HepG2 (cell line): ENCODE data around the gene TPX2. TPM values are rescaled to one million over a fixed set of nuclear protein-coding genes. Genes with fewer than 3 reads are reported as not detected.

Source experiments
- ATAC-seq: fragments of 200-7000 bp; cut with Tn5 transposase; 3 replicates; pipeline ENCODE4 v1.9.1; 2020; ENCODE audit warnings: mild to moderate bottlenecking, moderate library complexity
- BruUV-seq: library from RNA; stranded (reverse); fragments of 400-500 nt; replicated peaks from 2 replicates; lab custom pipeline; 2021; lab: Mats Ljungman, UMichigan
- CTCF ChIA-PET: fragments of 300-600 bp; formaldehyde crosslinking; extraction: SDS; loops from one replicate; lab custom pipeline; 2021; ENCODE audit warnings: low total read pairs, inconsistent platforms, low intra/inter-chr PET ratio; lab: Yijun Ruan, JAX
- POLR2A ChIA-PET: fragments of 350-600 bp; sonication (Branson Sonifier 250); formaldehyde crosslinking; loops from one replicate; lab custom pipeline; 2020; ENCODE audit warnings: antibody characterized with exemption, inconsistent platforms; lab: Yijun Ruan, JAX
- DNase-seq: peaks from one replicate; pipeline ENCODE4 v3.0.0-alpha.2; 2015; ENCODE audit warnings: low spot score
- FAIRE-seq: peaks from 3 replicates; lab custom pipeline; 2011; peaks lifted over from hg19 to GRCh38; lab: Jason Lieb, UNC
- H2AFZ ChIP-seq: one replicate; pipeline ENCODE4 v1.6.1; 2011; ENCODE audit warnings: low read length, inconsistent platforms
- H3K27ac ChIP-seq: fragments of 300-600 bp; 3 replicates; pipeline ENCODE4 v1.8.0; 2011; ENCODE audit warnings: mixed run types, mild to moderate bottlenecking, mixed read lengths, low read length, inconsistent platforms; ENCODE audit not compliant: insufficient read depth; ENCODE audit errors: extremely low read length
- H3K27me3 ChIP-seq, 2 experiments: fragments of 200-600 bp in 1 of 2; 2 replicates in 1 of 2; 3 replicates in 1 of 2; pipeline versions ENCODE4 v1.6.0 to v1.8.0; 2011; ENCODE audit warnings: low read length in 2 of 2, mild to moderate bottlenecking in 2 of 2, moderate library complexity in 2 of 2, inconsistent platforms in 1 of 2; ENCODE audit not compliant: insufficient read depth in 2 of 2, control insufficient read depth in 1 of 2
- H3K36me3 ChIP-seq, 2 experiments: fragments of 200-600 bp in 1 of 2; replicated peaks in 1 of 2; 2 replicates in 1 of 2; 3 replicates in 1 of 2; pipeline versions ENCODE4 v1.5.1 to v1.8.0; 2011; ENCODE audit warnings: low read length in 2 of 2, inconsistent platforms in 1 of 2; ENCODE audit not compliant: insufficient read depth in 2 of 2, control insufficient read depth in 1 of 2
- H3K4me1 ChIP-seq: 2 replicates; pipeline ENCODE4 v1.5.1; 2012; ENCODE audit warnings: low read length, inconsistent platforms; ENCODE audit not compliant: insufficient read depth
- H3K4me2 ChIP-seq: 2 replicates; pipeline ENCODE4 v1.6.0; 2011; ENCODE audit warnings: low read depth, low read length, inconsistent platforms
- H3K4me3 ChIP-seq, 3 experiments: fragments of 200-600 bp in 1 of 3; sonication (generic), shearing (Covaris generic) in 1 of 3; replicated peaks in 1 of 3; 2 replicates each; pipeline ENCODE4 v1.5.1; 2011 to 2016; ENCODE audit warnings: low read length in 3 of 3, inconsistent platforms in 2 of 3, low read depth in 2 of 3, mild to moderate bottlenecking in 2 of 3, control low read depth in 1 of 3, mixed read lengths in 1 of 3; ENCODE audit not compliant: insufficient read depth in 1 of 3
- H3K79me2 ChIP-seq: one replicate; pipeline ENCODE4 v1.6.1; 2011; ENCODE audit warnings: low read length, inconsistent platforms; ENCODE audit not compliant: insufficient read depth
- H3K9ac ChIP-seq: 2 replicates; pipeline ENCODE4 v1.6.0; 2011; ENCODE audit warnings: mild to moderate bottlenecking, low read depth, low read length, inconsistent platforms; ENCODE audit not compliant: insufficient read depth
- H3K9me3 ChIP-seq: 2 replicates; pipeline ENCODE4 v1.5.1; 2012; ENCODE audit warnings: mild to moderate bottlenecking, low read length
- H4K20me1 ChIP-seq: 2 replicates; pipeline ENCODE4 v1.6.0; 2011; ENCODE audit warnings: inconsistent platforms, mild to moderate bottlenecking, low read length, moderate library complexity; ENCODE audit not compliant: insufficient read depth
- ETV5 ChIP-seq: IDR thresholded peaks from 2 replicates; pipeline ENCODE4 v1.6.1; 2018; ENCODE audit warnings: missing biosample characterization, missing genetic modification reagents, inconsistent platforms, borderline replicate concordance
- FOXA1 ChIP-seq, 2 experiments: fragments of 450-650 bp in 1 of 2; sonication (generic) in 1 of 2; formaldehyde crosslinking in 1 of 2; IDR thresholded peaks; 2 replicates each; pipeline versions ENCODE4 v1.4.0 to v1.6.1; 2016 to 2020; ENCODE audit warnings: missing genetic modification reagents in 1 of 2
- GATAD1 ChIP-seq: IDR thresholded peaks from 2 replicates; pipeline ENCODE4 v1.6.1; 2016; ENCODE audit warnings: missing genetic modification reagents, missing compliant biosample characterization
- HMGA1 ChIP-seq: sonication (generic); formaldehyde crosslinking; conservative IDR thresholded peaks from 2 replicates; pipeline ENCODE4 v1.4.0; 2020; ENCODE audit warnings: missing genetic modification reagents
- HOXA3 ChIP-seq: sonication (generic); formaldehyde crosslinking; IDR thresholded peaks from 2 replicates; pipeline ENCODE4 v1.5.0; 2020; ENCODE audit warnings: missing genetic modification reagents
- IKZF1 ChIP-seq: fragments of 450-650 bp; IDR thresholded peaks from 2 replicates; pipeline ENCODE4 v1.7.1; 2016
- KAT7 ChIP-seq: IDR thresholded peaks from 2 replicates; pipeline ENCODE4 v1.6.1; 2018; ENCODE audit warnings: borderline replicate concordance, missing compliant biosample characterization
- NFIB ChIP-seq: sonication (generic); formaldehyde crosslinking; IDR thresholded peaks from 2 replicates; pipeline ENCODE4 v1.9.0; 2021; ENCODE audit warnings: missing genetic modification reagents, mild to moderate bottlenecking, borderline replicate concordance
- RARG ChIP-seq: sonication (generic); formaldehyde crosslinking; IDR thresholded peaks from 2 replicates; pipeline ENCODE4 v1.4.0; 2020; ENCODE audit warnings: low read depth, mild to moderate bottlenecking, missing genetic modification reagents
- ZNF235 ChIP-seq: sonication (generic); formaldehyde crosslinking; IDR thresholded peaks from 2 replicates; pipeline ENCODE4 v1.8.1; 2023; ENCODE audit warnings: mild to moderate bottlenecking, missing genetic modification reagents, borderline replicate concordance
- ZNF446 ChIP-seq: sonication (generic); formaldehyde crosslinking; IDR thresholded peaks from 2 replicates; pipeline ENCODE4 v1.5.0; 2020; ENCODE audit warnings: mild to moderate bottlenecking, missing genetic modification reagents
- ZNF816 ChIP-seq: sonication (generic); formaldehyde crosslinking; IDR thresholded peaks from 2 replicates; pipeline ENCODE4 v1.8.0; 2022; ENCODE audit warnings: missing genetic modification reagents, mild to moderate bottlenecking, borderline replicate concordance
- WGBS: methylation state at CpG from one replicate; pipeline ENCODE4 v1.1.6; 2017; ENCODE audit warnings: low lambda C conversion rate; 5-methylcytosine and 5-hydroxymethylcytosine counted together
- in situ Hi-C: cut with HindIII; loops from 2 replicates; pipeline ENCODE4 v1.10.0; 2017; ENCODE audit warnings: low pct_unique_long_range_greater_than_20kb; ENCODE audit not compliant: extremely low pct_ligation_motif_present
- intact Hi-C: fragments of 100-400 bp; cut with micrococcal nuclease; formaldehyde crosslinking; loops from one replicate; pipeline ENCODE4 v1.10.0; 2022; ENCODE audit not compliant: unreplicated experiment
- polyA plus RNA-seq, 8 experiments: library from polyadenylated mRNA; depleted of rRNA in 3 of 8; stranded (reverse) in 7 of 8; unstranded in 1 of 8; fragments of >200 nt; fragmentation: Illumina TruSeq in 4 of 8; extraction: Trizol in 4 of 8; gene quantifications; 2 replicates each; pipeline versions ENCODE4 v1.2.1 to v1.2.3, GENCODE V29; 2011 to 2016; ENCODE audit warnings: low read depth in 4 of 8, missing spikeins in 1 of 8, mixed read lengths in 1 of 8; ENCODE audit not compliant: insufficient read depth in 1 of 8
- total RNA-seq, 5 experiments: library from RNA; depleted of rRNA; stranded (reverse); fragments of >200 nt; fragmentation: Illumina TruSeq; extraction: Trizol; gene quantifications; 2 replicates each; pipeline ENCODE4 v1.2.3, GENCODE V29; 2016; ENCODE audit warnings: low read depth in 1 of 5
- TF ChIP-seq, protein P1 (sequence below): sonication (generic); formaldehyde crosslinking; IDR thresholded peaks from 2 replicates; pipeline ENCODE4 v1.9.0; 2021; ENCODE audit warnings: missing genetic modification reagents, mild to moderate bottlenecking, borderline replicate concordance
- TF ChIP-seq, protein P2 (sequence below): sonication (generic); formaldehyde crosslinking; IDR thresholded peaks from 2 replicates; pipeline ENCODE4 v1.4.0; 2020; ENCODE audit warnings: missing genetic modification reagents
- TF ChIP-seq, protein P3 (sequence below): sonication (generic); formaldehyde crosslinking; IDR thresholded peaks from 2 replicates; pipeline ENCODE4 v1.5.1; 2020; ENCODE audit warnings: missing genetic modification reagents, mild to moderate bottlenecking, borderline replicate concordance
- TF ChIP-seq, protein P4 (sequence below): IDR thresholded peaks from 2 replicates; pipeline ENCODE4 v1.6.1; 2016; ENCODE audit warnings: missing compliant biosample characterization, missing genetic modification reagents, borderline replicate concordance
- TF ChIP-seq, protein P5 (sequence below): sonication (generic); formaldehyde crosslinking; conservative IDR thresholded peaks from 2 replicates; pipeline ENCODE4 v1.4.0; 2020; ENCODE audit warnings: missing genetic modification reagents

TPX2 gene
- total and polyA plus RNA-seq, 2 of the 13 experiments (the other 11 are each of a cell fraction or from before 2014, with no cell fraction given) = 34.3 to 124 TPM

DNA sequence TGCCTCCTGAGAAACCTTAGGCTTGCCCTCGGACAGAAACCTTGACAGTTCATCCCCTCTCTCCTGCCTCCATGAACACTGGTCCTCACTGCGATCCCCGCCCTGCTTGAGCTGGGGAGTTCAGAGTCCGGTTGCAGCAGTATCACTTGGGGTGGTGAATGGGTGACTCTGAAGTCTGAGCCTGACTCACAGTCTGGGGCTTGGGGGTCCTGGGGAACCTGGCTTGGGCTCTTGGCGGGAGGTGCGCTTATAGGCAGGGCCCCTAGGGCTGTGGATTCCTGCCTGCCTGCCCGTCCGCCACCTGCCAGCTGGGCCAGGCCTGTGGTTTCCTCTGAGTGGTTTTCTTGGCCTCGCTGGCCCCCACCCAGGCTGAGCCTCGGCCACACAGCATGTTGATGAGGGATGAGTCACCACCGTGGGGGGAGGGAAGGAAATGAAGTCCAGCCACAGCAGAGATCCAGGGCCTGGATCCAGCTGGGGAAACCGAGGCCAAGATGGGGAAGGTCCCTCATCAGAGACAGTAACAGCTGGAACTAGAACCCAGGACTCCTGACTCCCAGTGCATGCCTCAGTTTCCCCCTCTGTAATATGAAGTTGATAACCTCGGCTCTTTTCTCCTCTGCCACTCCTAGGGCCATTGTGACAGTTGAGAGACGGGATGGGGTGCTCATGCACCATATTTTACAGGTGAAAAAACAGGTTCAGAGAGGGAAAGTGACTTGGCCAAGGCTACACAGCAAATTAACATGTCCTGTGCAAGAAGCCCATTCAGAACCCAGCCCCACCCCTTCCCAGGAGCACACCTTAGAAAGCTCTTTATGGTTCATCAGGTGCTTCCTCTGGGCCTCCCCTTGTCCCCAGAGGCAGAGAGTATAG, 97.1 kb downstream of the TPX2 start:
- DNase-seq (peak; percentile 59), ATAC-seq (peak; percentile 62), FAIRE-seq (peak; percentile 81)
- H4K20me1 ChIP-seq = no peaks in the 10 kb centered on the region
- peak overlapping the region in 2 of 3 experiments; percentile 3 to 55; a peak in 2 of 6 replicates for H3K4me3 ChIP-seq
- peaks cover 31% of the 10 kb centered on the region for H3K4me1 ChIP-seq
- peak overlapping the region; percentile 61 for H3K4me2 ChIP-seq
- H3K79me2 ChIP-seq = no peaks in the 10 kb centered on the region
- peak overlapping the region; percentile 9 for H2AFZ ChIP-seq
- H3K36me3 ChIP-seq = no peaks in the 10 kb centered on the region
- in situ Hi-C loops = no loop called here
- no peak overlapping the region for H3K27ac ChIP-seq
- peaks cover 9 to 13% of the 10 kb centered on the region in 2 experiments; a peak in 3 of 5 replicates for H3K27me3 ChIP-seq
- no peak overlapping the region for H3K9ac ChIP-seq
- 9% methylated on average over 14 of the region's 14 CpGs for WGBS
- intact Hi-C loops = no loop called here
- H3K9me3 ChIP-seq = no peaks in the 10 kb centered on the region
- POLR2A ChIA-PET = interaction anchor here (1.1 to 1.2 kb wide), 2 partner anchors 10 to 25 kb away, joined by 3 to 4 read pairs; no protein-coding TSS in a partner anchor
- BruUV-seq = no TSS peak
- CTCF ChIA-PET = no interaction called here
- TF ChIP-seq RARG (CRISPR knock-in tag) (no peak), IKZF1 (no peak), FOXA1 (IDR thresholded peaks at IDR 0.05) (no peak), FOXA1 (CRISPR knock-in tag; IDR thresholded peaks at IDR 0.05) (peak; percentile 37), HOXA3 (CRISPR knock-in tag) (no peak), ZNF446 (no peak), GATAD1 (CRISPR knock-in tag) (peak; percentile 14; the same call in 1 of the 2 replicates), KAT7 (CRISPR knock-in tag) (no peak), ZNF816 (no peak), ZNF235 (CRISPR knock-in tag) (no peak), ETV5 (CRISPR knock-in tag) (no peak; the same call in 1 of the 2 replicates), NFIB (CRISPR knock-in tag) (no peak), HMGA1 (CRISPR knock-in tag) (no peak)
- TF ChIP-seq, protein P1, sequence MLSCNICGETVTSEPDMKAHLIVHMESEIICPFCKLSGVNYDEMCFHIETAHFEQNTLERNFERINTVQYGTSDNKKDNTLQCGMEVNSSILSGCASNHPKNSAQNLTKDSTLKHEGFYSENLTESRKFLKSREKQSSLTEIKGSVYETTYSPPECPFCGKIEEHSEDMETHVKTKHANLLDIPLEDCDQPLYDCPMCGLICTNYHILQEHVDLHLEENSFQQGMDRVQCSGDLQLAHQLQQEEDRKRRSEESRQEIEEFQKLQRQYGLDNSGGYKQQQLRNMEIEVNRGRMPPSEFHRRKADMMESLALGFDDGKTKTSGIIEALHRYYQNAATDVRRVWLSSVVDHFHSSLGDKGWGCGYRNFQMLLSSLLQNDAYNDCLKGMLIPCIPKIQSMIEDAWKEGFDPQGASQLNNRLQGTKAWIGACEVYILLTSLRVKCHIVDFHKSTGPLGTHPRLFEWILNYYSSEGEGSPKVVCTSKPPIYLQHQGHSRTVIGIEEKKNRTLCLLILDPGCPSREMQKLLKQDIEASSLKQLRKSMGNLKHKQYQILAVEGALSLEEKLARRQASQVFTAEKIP = no peak
- TF ChIP-seq, protein P2, sequence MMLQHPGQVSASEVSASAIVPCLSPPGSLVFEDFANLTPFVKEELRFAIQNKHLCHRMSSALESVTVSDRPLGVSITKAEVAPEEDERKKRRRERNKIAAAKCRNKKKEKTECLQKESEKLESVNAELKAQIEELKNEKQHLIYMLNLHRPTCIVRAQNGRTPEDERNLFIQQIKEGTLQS (CRISPR knock-in tag) = peak; percentile 96
- TF ChIP-seq, protein P3, sequence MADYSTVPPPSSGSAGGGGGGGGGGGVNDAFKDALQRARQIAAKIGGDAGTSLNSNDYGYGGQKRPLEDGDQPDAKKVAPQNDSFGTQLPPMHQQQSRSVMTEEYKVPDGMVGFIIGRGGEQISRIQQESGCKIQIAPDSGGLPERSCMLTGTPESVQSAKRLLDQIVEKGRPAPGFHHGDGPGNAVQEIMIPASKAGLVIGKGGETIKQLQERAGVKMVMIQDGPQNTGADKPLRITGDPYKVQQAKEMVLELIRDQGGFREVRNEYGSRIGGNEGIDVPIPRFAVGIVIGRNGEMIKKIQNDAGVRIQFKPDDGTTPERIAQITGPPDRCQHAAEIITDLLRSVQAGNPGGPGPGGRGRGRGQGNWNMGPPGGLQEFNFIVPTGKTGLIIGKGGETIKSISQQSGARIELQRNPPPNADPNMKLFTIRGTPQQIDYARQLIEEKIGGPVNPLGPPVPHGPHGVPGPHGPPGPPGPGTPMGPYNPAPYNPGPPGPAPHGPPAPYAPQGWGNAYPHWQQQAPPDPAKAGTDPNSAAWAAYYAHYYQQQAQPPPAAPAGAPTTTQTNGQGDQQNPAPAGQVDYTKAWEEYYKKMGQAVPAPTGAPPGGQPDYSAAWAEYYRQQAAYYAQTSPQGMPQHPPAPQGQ = no peak
- TF ChIP-seq, protein P4, sequence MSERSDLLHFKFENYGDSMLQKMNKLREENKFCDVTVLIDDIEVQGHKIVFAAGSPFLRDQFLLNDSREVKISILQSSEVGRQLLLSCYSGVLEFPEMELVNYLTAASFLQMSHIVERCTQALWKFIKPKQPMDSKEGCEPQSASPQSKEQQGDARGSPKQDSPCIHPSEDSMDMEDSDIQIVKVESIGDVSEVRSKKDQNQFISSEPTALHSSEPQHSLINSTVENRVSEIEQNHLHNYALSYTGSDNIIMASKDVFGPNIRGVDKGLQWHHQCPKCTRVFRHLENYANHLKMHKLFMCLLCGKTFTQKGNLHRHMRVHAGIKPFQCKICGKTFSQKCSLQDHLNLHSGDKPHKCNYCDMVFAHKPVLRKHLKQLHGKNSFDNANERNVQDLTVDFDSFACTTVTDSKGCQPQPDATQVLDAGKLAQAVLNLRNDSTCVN = peak; percentile 48; the same call in 1 of the 2 replicates
- TF ChIP-seq, protein P5, sequence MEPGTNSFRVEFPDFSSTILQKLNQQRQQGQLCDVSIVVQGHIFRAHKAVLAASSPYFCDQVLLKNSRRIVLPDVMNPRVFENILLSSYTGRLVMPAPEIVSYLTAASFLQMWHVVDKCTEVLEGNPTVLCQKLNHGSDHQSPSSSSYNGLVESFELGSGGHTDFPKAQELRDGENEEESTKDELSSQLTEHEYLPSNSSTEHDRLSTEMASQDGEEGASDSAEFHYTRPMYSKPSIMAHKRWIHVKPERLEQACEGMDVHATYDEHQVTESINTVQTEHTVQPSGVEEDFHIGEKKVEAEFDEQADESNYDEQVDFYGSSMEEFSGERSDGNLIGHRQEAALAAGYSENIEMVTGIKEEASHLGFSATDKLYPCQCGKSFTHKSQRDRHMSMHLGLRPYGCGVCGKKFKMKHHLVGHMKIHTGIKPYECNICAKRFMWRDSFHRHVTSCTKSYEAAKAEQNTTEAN (CRISPR knock-in tag) = no peak
